ENCODE data around the gene EXOC4.
"Not testable (repeated sequence)": the region's sequence is repeated elsewhere in the genome, so short reads cannot be mapped to it uniquely, and the experiment has no call there.

Gene EXOC4

GRCh38 chr7:133629701-133630100, 376.8 kb downstream of the EXOC4 start:
- H3K4me1 ChIP-seq (ENCODE audit: control insufficient read depth, insufficient read depth, low read length): peaks cover 7% of the 10 kb centered on the region
- H3K4me3 ChIP-seq (ENCODE audit: low read length): no peak overlapping the region
- peaks cover 10% of the 10 kb centered on the region for H3K36me3 ChIP-seq (ENCODE audit: control insufficient read depth, insufficient read depth, low read length, severe bottlenecking)
- no peak overlapping the region for H3K9ac ChIP-seq (ENCODE audit: low read length)
- H3K9me3 ChIP-seq (ENCODE audit: control insufficient read depth, low read length): no peaks in the 10 kb centered on the region
- H3K27me3 ChIP-seq (replicated peaks; ENCODE audit: control insufficient read depth, insufficient read depth, low read length): no peaks in the 10 kb centered on the region
- peak; percentile 27 for DNase-seq (ENCODE audit: low read depth)

- Histone ChIP-seq H3K27me3 (replicated peaks; ENCODE audit: control insufficient read depth, insufficient read depth, low read length) (no peaks in the 10 kb centered on the region), H3K9ac (ENCODE audit: low read length) (no peak overlapping the region), H3K36me3 (ENCODE audit: control insufficient read depth, insufficient read depth, low read length, severe bottlenecking) (peaks cover 10% of the 10 kb centered on the region), H3K9me3 (ENCODE audit: control insufficient read depth, low read length) (no peaks in the 10 kb centered on the region), H3K4me1 (ENCODE audit: control insufficient read depth, insufficient read depth, low read length) (peaks cover 7% of the 10 kb centered on the region), H3K4me3 (ENCODE audit: low read length) (no peak overlapping the region)
- DNase-seq (ENCODE audit: low read depth): peak; percentile 55
Observed at GRCh38 chr7:133633055-133633454, 380.2 kb downstream of the EXOC4 start.

GRCh38 chr7:133635541-133635940, 382.7 kb downstream of the EXOC4 start:
- no peak overlapping the region for H3K9ac ChIP-seq (ENCODE audit: low read length)
- H3K4me1 ChIP-seq (ENCODE audit: control insufficient read depth, insufficient read depth, low read length): peaks cover 7% of the 10 kb centered on the region
- DNase-seq (ENCODE audit: low read depth): no peak
- peaks cover 3% of the 10 kb centered on the region for H3K36me3 ChIP-seq (ENCODE audit: control insufficient read depth, insufficient read depth, low read length, severe bottlenecking)
- H3K9me3 ChIP-seq (ENCODE audit: control insufficient read depth, low read length): no peaks in the 10 kb centered on the region
- H3K4me3 ChIP-seq (ENCODE audit: low read length): no peak overlapping the region
- no peaks in the 10 kb centered on the region for H3K27me3 ChIP-seq (replicated peaks; ENCODE audit: control insufficient read depth, insufficient read depth, low read length)

GRCh38 chr7:133638857-133639256, 386.0 kb downstream of the EXOC4 start:
- no peak for DNase-seq (ENCODE audit: low read depth)
- H3K36me3 ChIP-seq (ENCODE audit: control insufficient read depth, insufficient read depth, low read length, severe bottlenecking): no peaks in the 10 kb centered on the region
- no peaks in the 10 kb centered on the region for H3K4me1 ChIP-seq (ENCODE audit: control insufficient read depth, insufficient read depth, low read length)
- H3K4me3 ChIP-seq (ENCODE audit: low read length): no peak overlapping the region
- H3K9ac ChIP-seq (ENCODE audit: low read length): no peak overlapping the region
- no peaks in the 10 kb centered on the region for H3K9me3 ChIP-seq (ENCODE audit: control insufficient read depth, low read length)
- H3K27me3 ChIP-seq (replicated peaks; ENCODE audit: control insufficient read depth, insufficient read depth, low read length): no peaks in the 10 kb centered on the region

DNA sequence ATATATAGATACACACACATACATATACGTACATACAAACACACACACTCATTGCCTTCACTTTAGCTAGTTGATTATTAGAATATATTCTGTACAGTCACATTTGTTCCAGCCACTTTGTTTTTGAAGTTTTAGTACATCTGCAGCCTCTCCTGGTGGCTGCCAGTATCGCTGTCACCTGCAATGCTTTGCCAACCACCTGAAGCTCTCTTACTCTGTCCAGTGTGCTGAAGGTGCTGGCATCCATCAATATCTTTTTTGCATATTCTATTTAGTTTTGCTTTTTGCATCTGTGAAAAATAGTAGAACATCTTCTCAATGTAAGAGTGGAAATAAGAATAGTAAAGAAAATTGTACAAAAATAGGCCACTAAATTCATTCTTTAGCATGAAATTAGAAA, 388.6 kb downstream of the EXOC4 start:
- Histone ChIP-seq H3K9me3 (ENCODE audit: control insufficient read depth, low read length) (peaks cover 7% of the 10 kb centered on the region), H3K27me3 (replicated peaks; ENCODE audit: control insufficient read depth, insufficient read depth, low read length) (no peaks in the 10 kb centered on the region), H3K9ac (ENCODE audit: low read length) (no peak overlapping the region), H3K4me1 (ENCODE audit: control insufficient read depth, insufficient read depth, low read length) (peaks cover 8% of the 10 kb centered on the region), H3K4me3 (ENCODE audit: low read length) (no peak overlapping the region), H3K36me3 (ENCODE audit: control insufficient read depth, insufficient read depth, low read length, severe bottlenecking) (no peaks in the 10 kb centered on the region)
- DNase-seq (ENCODE audit: low read depth): no peak

DNA sequence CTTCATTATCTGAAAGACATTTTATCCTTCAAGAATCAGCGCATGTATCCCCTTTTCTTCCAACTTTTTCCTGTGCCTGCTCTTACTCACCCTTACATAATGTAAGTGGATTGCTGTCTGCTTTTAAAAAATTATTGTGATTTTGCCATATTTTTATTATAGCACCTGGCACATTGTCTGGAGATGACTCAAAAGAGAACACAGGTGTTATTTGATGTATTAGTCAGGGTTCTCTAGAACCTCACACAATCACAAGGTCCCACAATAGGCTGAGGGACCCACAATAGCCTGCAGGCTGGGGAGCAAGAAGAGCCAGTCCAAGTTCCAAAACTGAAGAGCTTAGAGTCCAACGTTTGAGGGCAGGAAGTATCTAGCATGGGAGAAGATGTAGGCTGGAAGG, 390.0 kb downstream of the EXOC4 start:
- H3K9me3 ChIP-seq (ENCODE audit: control insufficient read depth, low read length): peaks cover 7% of the 10 kb centered on the region
- H3K9ac ChIP-seq (ENCODE audit: low read length): no peak overlapping the region
- H3K4me3 ChIP-seq (ENCODE audit: low read length): no peak overlapping the region
- H3K36me3 ChIP-seq (ENCODE audit: control insufficient read depth, insufficient read depth, low read length, severe bottlenecking): no peaks in the 10 kb centered on the region
- DNase-seq (ENCODE audit: low read depth): no peak
- H3K27me3 ChIP-seq (replicated peaks; ENCODE audit: control insufficient read depth, insufficient read depth, low read length): no peaks in the 10 kb centered on the region
- peaks cover 12% of the 10 kb centered on the region for H3K4me1 ChIP-seq (ENCODE audit: control insufficient read depth, insufficient read depth, low read length)

DNA sequence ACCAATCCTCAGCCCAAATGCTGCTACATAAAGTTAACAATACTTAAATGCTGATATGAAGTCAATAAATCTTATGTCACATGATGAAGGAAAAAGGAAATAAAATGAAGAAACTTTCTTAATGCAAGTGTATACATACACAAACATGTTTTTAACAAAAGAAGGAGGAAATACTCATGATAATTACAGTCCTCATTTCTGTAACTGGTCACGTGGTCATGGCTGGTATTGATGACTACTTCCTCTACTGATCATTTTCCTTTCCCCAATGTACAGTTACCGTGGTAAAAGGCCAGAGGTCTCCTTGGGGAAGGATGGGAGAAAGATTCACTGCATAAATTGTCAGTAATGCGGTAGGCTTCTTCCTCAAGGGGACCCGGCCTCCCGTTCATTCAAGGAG, 390.8 kb downstream of the EXOC4 start:
- H3K36me3 ChIP-seq (ENCODE audit: control insufficient read depth, insufficient read depth, low read length, severe bottlenecking); H3K27me3 ChIP-seq (replicated peaks; ENCODE audit: control insufficient read depth, insufficient read depth, low read length); H3K9me3 ChIP-seq (ENCODE audit: control insufficient read depth, low read length); H3K4me3 ChIP-seq (ENCODE audit: low read length); H3K9ac ChIP-seq (ENCODE audit: low read length); DNase-seq (ENCODE audit: low read depth): not testable (repeated sequence)
- H3K4me1 ChIP-seq (ENCODE audit: control insufficient read depth, insufficient read depth, low read length): peaks cover 12% of the 10 kb centered on the region

DNA sequence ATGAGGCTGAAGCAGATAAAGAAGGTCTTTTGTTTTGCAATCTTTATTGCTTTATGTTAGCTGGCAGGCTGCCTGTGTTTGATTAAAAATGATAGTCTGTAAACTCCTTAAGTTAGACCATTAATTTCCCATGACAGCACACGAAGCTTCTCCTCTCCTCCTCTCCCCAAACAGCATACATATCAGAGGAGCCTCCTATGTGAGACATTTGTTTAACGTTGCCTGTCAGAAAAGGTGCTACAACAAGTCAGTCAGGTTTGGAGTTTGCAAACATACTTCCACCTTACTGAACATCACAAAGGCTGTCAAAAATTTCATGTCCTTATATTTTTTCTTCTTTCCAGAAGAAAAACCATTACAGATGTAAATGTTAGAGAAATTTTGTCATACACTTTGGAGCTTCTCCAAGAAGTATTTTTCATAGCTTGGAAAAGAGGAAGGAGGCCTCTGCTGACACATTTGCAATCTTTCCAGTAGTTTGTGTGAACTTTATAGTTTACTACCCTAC, 393.1 kb downstream of the EXOC4 start:
- H3K4me1 ChIP-seq (ENCODE audit: control insufficient read depth, insufficient read depth, low read length): peaks cover 27% of the 10 kb centered on the region
- H3K27me3 ChIP-seq (replicated peaks; ENCODE audit: control insufficient read depth, insufficient read depth, low read length): no peaks in the 10 kb centered on the region
- H3K9ac ChIP-seq (ENCODE audit: low read length): no peak overlapping the region
- peak; percentile 28 for DNase-seq (ENCODE audit: low read depth)
- H3K9me3 ChIP-seq (ENCODE audit: control insufficient read depth, low read length): peaks cover 7% of the 10 kb centered on the region
- no peak overlapping the region for H3K4me3 ChIP-seq (ENCODE audit: low read length)
- no peaks in the 10 kb centered on the region for H3K36me3 ChIP-seq (ENCODE audit: control insufficient read depth, insufficient read depth, low read length, severe bottlenecking)

GRCh38 chr7:133646472-133647315, 393.8 kb downstream of the EXOC4 start:
- peaks cover 7% of the 10 kb centered on the region for H3K9me3 ChIP-seq (ENCODE audit: control insufficient read depth, low read length)
- H3K27me3 ChIP-seq (replicated peaks; ENCODE audit: control insufficient read depth, insufficient read depth, low read length): no peaks in the 10 kb centered on the region
- H3K36me3 ChIP-seq (ENCODE audit: control insufficient read depth, insufficient read depth, low read length, severe bottlenecking): no peaks in the 10 kb centered on the region
- no peak overlapping the region for H3K4me3 ChIP-seq (ENCODE audit: low read length)
- H3K4me1 ChIP-seq (ENCODE audit: control insufficient read depth, insufficient read depth, low read length): peaks cover 33% of the 10 kb centered on the region
- H3K9ac ChIP-seq (ENCODE audit: low read length): no peak overlapping the region
- DNase-seq (ENCODE audit: low read depth): no peak

DNA sequence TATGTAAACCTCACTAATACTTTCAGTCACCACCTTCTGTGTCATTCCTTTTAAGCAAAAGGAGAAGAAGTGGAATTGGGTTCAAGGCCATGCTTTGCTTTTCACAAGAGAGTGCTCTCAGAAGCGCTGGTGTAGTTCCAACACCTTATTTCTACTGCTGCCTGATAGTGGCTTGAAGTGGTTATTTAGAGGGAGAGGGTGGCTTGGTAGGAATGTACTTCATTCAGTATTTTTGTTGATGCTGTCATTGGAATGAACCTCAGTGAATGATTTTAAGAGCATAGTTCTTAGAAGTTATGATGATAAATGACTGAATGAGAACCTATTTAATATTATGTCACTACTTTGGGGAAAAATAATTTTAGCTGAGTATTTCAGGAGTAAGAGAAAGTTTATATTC, 396.7 kb downstream of the EXOC4 start:
- DNase-seq (ENCODE audit: low read depth): peak; percentile 28
- H3K36me3 ChIP-seq (ENCODE audit: control insufficient read depth, insufficient read depth, low read length, severe bottlenecking): no peaks in the 10 kb centered on the region
- peaks cover 45% of the 10 kb centered on the region for H3K4me1 ChIP-seq (ENCODE audit: control insufficient read depth, insufficient read depth, low read length)
- H3K27me3 ChIP-seq (replicated peaks; ENCODE audit: control insufficient read depth, insufficient read depth, low read length): no peaks in the 10 kb centered on the region
- peak overlapping the region; percentile 49 for H3K4me3 ChIP-seq (ENCODE audit: low read length)
- peaks cover under 1% of the 10 kb centered on the region for H3K9me3 ChIP-seq (ENCODE audit: control insufficient read depth, low read length)
- H3K9ac ChIP-seq (ENCODE audit: low read length): peak overlapping the region; percentile 37

GRCh38 chr7:133650069-133650468, 397.2 kb downstream of the EXOC4 start:
- Histone ChIP-seq H3K36me3 (ENCODE audit: control insufficient read depth, insufficient read depth, low read length, severe bottlenecking) (no peaks in the 10 kb centered on the region), H3K9ac (ENCODE audit: low read length) (peak overlapping the region; percentile 37), H3K9me3 (ENCODE audit: control insufficient read depth, low read length) (no peaks in the 10 kb centered on the region), H3K4me1 (ENCODE audit: control insufficient read depth, insufficient read depth, low read length) (peaks cover 45% of the 10 kb centered on the region), H3K27me3 (replicated peaks; ENCODE audit: control insufficient read depth, insufficient read depth, low read length) (no peaks in the 10 kb centered on the region), H3K4me3 (ENCODE audit: low read length) (peak overlapping the region; percentile 49)
- DNase-seq (ENCODE audit: low read depth): peak; percentile 87

All from adipocyte (in vitro differentiated cells).